ENCODE measurements around the gene GPR107.

GRCh38 chr9:130166399-130166798, 112.7 kb downstream of the GPR107 start:
- TF ChIP-seq CTCF (IDR thresholded peaks at IDR 0.05) (no peak), EZH2 (IDR thresholded peaks at IDR 0.05; ENCODE audit: borderline replicate concordance, insufficient read depth, low read depth, low read length, poor library complexity, severe bottlenecking) (no peak)
